Fibroblast of lung (primary cell): Measurements from ENCODE around the gene C1orf74. TPM values are rescaled to one million over a fixed set of nuclear protein-coding genes. Genes with fewer than 3 reads are reported as not detected.

Experiments
- DNase-seq, 2 donors: peaks; one replicate each; pipeline versions ENCODE4 v3.0.0 to v3.0.0-alpha.2; 2010; ENCODE audit warnings: low read depth in 2 of 2
- H2AFZ ChIP-seq: 2 replicates; pipeline ENCODE4 v1.5.1; 2012; ENCODE audit warnings: low read length, control low read depth, inconsistent platforms
- H3K27ac ChIP-seq: 2 replicates; pipeline ENCODE4 v1.5.1; 2011; ENCODE audit warnings: low read length, control low read depth; ENCODE audit not compliant: insufficient read depth
- H3K27me3 ChIP-seq: 2 replicates; pipeline ENCODE4 v1.5.1; 2011; ENCODE audit warnings: mild to moderate bottlenecking, low read length; ENCODE audit not compliant: control insufficient read depth, insufficient read depth
- H3K36me3 ChIP-seq: 2 replicates; pipeline ENCODE4 v1.5.1; 2011; ENCODE audit warnings: low read length; ENCODE audit not compliant: control insufficient read depth, insufficient read depth
- H3K4me1 ChIP-seq: 2 replicates; pipeline ENCODE4 v1.5.1; 2011; ENCODE audit warnings: low read length; ENCODE audit not compliant: control insufficient read depth, insufficient read depth; ENCODE audit errors: extremely low read depth
- H3K4me2 ChIP-seq: 2 replicates; pipeline ENCODE4 v1.5.1; 2011; ENCODE audit warnings: low read length, control low read depth; ENCODE audit not compliant: insufficient read depth; ENCODE audit errors: extremely low read depth
- H3K4me3 ChIP-seq, 4 experiments: fragments of 200-600 bp in 1 of 4; sonication (generic) in 1 of 4; replicated peaks in 1 of 4; 2 replicates each; pipeline ENCODE4 v1.5.1; 2011 to 2016; ENCODE audit warnings: low read length in 4 of 4, low read depth in 3 of 4, mild to moderate bottlenecking in 3 of 4, control low read depth in 2 of 4, inconsistent platforms in 1 of 4, mixed read lengths in 1 of 4; ENCODE audit not compliant: insufficient read depth in 1 of 4; ENCODE audit errors: control extremely low read depth in 1 of 4
- H3K79me2 ChIP-seq: 2 replicates; pipeline ENCODE4 v1.5.1; 2012; ENCODE audit warnings: mild to moderate bottlenecking, low read length, inconsistent platforms; ENCODE audit not compliant: control insufficient read depth, insufficient read depth
- H3K9ac ChIP-seq: 2 replicates; pipeline ENCODE4 v1.5.1; 2011; ENCODE audit warnings: mild to moderate bottlenecking, low read length, control low read depth; ENCODE audit not compliant: insufficient read depth
- H3K9me3 ChIP-seq: 2 replicates; pipeline ENCODE4 v1.5.1; 2012; ENCODE audit warnings: low read depth, low read length; ENCODE audit not compliant: control insufficient read depth, insufficient read depth
- H4K20me1 ChIP-seq: 2 replicates; pipeline ENCODE4 v1.5.1; 2011; ENCODE audit warnings: low read length; ENCODE audit not compliant: control insufficient read depth, insufficient read depth; ENCODE audit errors: extremely low read depth
- EZH2 ChIP-seq: IDR thresholded peaks from 2 replicates; pipeline ENCODE4 v1.5.1; 2012; ENCODE audit warnings: low read length, control low read depth, mild to moderate bottlenecking; ENCODE audit errors: missing control alignments
- polyA plus RNA-seq, 2 donors: library from polyadenylated mRNA; depleted of rRNA in 1 of 2; stranded (reverse) in 1 of 2; unstranded in 1 of 2; fragments of >200 nt; gene quantifications; 2 replicates each; pipeline ENCODE4 v1.2.1, GENCODE V29; 2011 to 2012; ENCODE audit warnings: missing spikeins in 1 of 2
- total RNA-seq: library from RNA; depleted of rRNA; stranded (reverse); fragments of >200 nt; gene quantifications from 2 replicates; pipeline ENCODE4 v1.2.1, GENCODE V29; 2014
- TF ChIP-seq, protein P1 (sequence below), 2 donors: IDR thresholded peaks in 1 of 2; conservative IDR thresholded peaks in 1 of 2; 1 replicate in 1 of 2; 2 replicates in 1 of 2; pipeline ENCODE4 v1.5.1; 2011 to 2012; ENCODE audit warnings: low read length in 2 of 2, control low read depth in 1 of 2, inconsistent platforms in 1 of 2, low read depth in 1 of 2, mild to moderate bottlenecking in 1 of 2

C1orf74 gene
- total and polyA plus RNA-seq, 2 donors (not counting 1 experiment from before 2014, with no cell fraction given) = 2.2 to 4.3 TPM

DNA sequence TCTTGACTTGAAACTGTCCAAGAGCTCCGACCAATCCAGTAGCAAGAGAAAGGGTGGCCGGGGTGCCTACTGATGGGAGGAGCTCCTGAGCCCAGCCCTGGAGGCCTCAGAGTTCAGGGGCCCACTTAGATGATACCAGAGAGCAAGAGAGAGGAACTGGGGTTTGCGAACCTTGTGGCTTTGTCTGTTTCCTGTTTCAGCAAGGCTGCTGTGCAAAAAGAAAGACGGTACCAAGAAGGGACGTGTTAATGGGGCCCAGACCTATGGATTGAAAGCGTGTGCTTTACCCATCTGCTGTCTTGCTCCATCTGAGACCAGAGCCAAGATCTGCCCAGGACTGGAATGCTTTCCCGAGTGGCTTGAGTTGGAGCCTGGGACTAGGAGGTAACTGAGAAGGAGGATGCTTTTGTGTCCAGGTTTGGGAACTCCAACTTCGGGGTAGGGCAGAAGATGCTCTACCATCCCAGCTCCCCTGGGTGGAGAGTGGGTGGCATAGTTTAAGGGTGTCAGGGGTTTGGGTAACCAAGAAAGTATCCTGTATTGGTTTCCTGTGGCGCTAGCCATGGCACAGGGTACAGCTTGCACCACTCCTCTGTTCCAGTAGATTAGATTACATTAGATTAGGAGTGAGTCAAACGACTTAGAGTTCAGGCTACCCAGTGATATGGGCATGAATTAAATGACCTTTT lies 28.3 kb downstream of the C1orf74 start, which contains the start of gene TRAF3IP3:
Gene TRAF3IP3 (plus strand): TSS at position 128 of the 689 bp plus-strand sequence. CDS start 3,987 bp downstream, outside the sequence.
- Histone ChIP-seq H3K27ac (no peak within 1 kb of the TSS), H3K4me3 (no peak within 1 kb of the TSS), H3K9me3 (no peaks in the 10 kb centered on the region), H3K36me3 (no peaks in the 10 kb centered on the region), H2AFZ (no peak within 1 kb of the TSS), H4K20me1 (no peaks in the 10 kb centered on the region), H3K79me2 (no peaks in the 10 kb centered on the region), H3K27me3 (peaks cover 8% of the 10 kb centered on the region), H3K4me1 (no peaks in the 10 kb centered on the region), H3K9ac (no peak within 1 kb of the TSS), H3K4me2 (no peak within 1 kb of the TSS)
- TF ChIP-seq, protein P1, sequence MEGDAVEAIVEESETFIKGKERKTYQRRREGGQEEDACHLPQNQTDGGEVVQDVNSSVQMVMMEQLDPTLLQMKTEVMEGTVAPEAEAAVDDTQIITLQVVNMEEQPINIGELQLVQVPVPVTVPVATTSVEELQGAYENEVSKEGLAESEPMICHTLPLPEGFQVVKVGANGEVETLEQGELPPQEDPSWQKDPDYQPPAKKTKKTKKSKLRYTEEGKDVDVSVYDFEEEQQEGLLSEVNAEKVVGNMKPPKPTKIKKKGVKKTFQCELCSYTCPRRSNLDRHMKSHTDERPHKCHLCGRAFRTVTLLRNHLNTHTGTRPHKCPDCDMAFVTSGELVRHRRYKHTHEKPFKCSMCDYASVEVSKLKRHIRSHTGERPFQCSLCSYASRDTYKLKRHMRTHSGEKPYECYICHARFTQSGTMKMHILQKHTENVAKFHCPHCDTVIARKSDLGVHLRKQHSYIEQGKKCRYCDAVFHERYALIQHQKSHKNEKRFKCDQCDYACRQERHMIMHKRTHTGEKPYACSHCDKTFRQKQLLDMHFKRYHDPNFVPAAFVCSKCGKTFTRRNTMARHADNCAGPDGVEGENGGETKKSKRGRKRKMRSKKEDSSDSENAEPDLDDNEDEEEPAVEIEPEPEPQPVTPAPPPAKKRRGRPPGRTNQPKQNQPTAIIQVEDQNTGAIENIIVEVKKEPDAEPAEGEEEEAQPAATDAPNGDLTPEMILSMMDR (conservative IDR thresholded peaks at IDR 0.05 in 1 of 2, IDR thresholded peaks at IDR 0.05 in 1 of 2; ENCODE audit: low read depth in 1 of 2, low read length in 2 of 2) = no peak
- TF ChIP-seq EZH2 = no peak
- no peak for DNase-seq

DNA sequence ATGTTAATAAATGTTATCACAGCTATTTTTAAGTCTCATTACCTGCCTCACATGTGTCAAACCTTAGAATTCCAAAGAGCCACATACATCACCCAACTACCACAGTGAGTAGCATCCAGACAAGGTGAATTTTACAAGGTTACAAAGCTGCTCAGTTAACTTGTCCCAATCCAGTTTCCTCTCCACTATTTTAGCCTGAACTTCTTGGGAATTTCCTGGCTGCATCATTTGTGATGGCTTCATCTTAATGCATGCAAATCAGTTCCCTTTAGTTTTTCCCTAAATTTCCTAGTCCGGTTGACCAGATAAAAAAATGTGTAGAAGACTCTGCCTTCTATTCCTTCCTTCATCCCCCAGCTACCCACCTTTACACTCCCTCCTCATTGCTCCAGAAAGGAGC lies 29.1 kb downstream of the C1orf74 start:
- no peaks in the 10 kb centered on the region for H3K36me3 ChIP-seq
- no peak for TF ChIP-seq EZH2
- TF ChIP-seq, protein P1 (conservative IDR thresholded peaks at IDR 0.05 in 1 of 2, IDR thresholded peaks at IDR 0.05 in 1 of 2; ENCODE audit: low read depth in 1 of 2, low read length in 2 of 2) = no peak
- H3K79me2 ChIP-seq = no peaks in the 10 kb centered on the region
- no peak overlapping the region for H3K4me3 ChIP-seq
- H3K9ac ChIP-seq = no peak overlapping the region
- H3K27me3 ChIP-seq = peaks cover 8% of the 10 kb centered on the region
- no peak overlapping the region for H3K27ac ChIP-seq
- H2AFZ ChIP-seq = no peak overlapping the region
- no peak for DNase-seq
- H3K4me2 ChIP-seq = no peak overlapping the region
- no peaks in the 10 kb centered on the region for H4K20me1 ChIP-seq
- no peaks in the 10 kb centered on the region for H3K4me1 ChIP-seq
- H3K9me3 ChIP-seq = no peaks in the 10 kb centered on the region

DNA sequence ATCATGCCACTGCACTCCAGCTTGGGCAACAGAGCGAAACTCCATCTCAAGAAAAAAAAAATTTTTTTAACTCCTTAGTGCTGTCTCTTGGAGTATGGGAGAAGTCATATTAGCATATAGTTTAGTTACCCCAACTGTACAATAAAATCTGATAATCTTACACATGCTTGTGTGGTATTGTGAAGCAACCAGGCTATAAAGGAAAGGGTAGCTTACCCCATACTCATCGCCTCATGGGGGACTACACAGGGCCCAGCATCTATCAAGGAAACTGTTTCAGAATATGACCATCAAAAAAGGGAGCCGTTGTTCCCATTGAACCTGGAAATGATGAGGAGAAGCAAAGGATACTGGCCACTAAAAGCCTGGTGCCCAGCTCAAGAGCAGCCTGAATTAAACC lies 31.5 kb downstream of the C1orf74 start:
- Histone ChIP-seq H3K4me1 (no peaks in the 10 kb centered on the region), H3K9ac (no peak overlapping the region), H4K20me1 (no peaks in the 10 kb centered on the region), H3K36me3 (no peaks in the 10 kb centered on the region), H3K9me3 (no peaks in the 10 kb centered on the region), H2AFZ (no peak overlapping the region), H3K27ac (no peak overlapping the region), H3K4me2 (no peak overlapping the region), H3K79me2 (no peaks in the 10 kb centered on the region), H3K4me3 (no peak overlapping the region), H3K27me3 (peaks cover 5% of the 10 kb centered on the region)
- TF ChIP-seq, protein P1 (conservative IDR thresholded peaks at IDR 0.05 in 1 of 2, IDR thresholded peaks at IDR 0.05 in 1 of 2; ENCODE audit: low read depth in 1 of 2, low read length in 2 of 2) = no peak
- TF ChIP-seq EZH2 = no peak
- no peak for DNase-seq
